ENCODE data around the gene ZNF138.
"Not testable (repeated sequence)": the region's sequence is repeated elsewhere in the genome, so short reads cannot be mapped to it uniquely, and the experiment has no call there.

Gene ZNF138

GRCh38 chr7:64794171-64794844 lies at the start of gene ZNF138:
Gene ZNF138 (plus strand): TSS chr7:64794428. CDS start chr7:64794569, 141 bp downstream.
- peak; percentile 52 for DNase-seq

- DNase-seq: no peak
Measured at GRCh38 chr7:64744680-64745079, 49.5 kb upstream of the ZNF138 start.

GRCh38 chr7:64747802-64748201 lies 46.4 kb upstream of the ZNF138 start:
- DNase-seq: no peak

GRCh38 chr7:64753032-64753431 lies 41.2 kb upstream of the ZNF138 start:
- DNase-seq: no peak

GRCh38 chr7:64755865-64756264 lies 38.4 kb upstream of the ZNF138 start:
- no peak for DNase-seq

GRCh38 chr7:64758151-64758550 lies 36.1 kb upstream of the ZNF138 start:
- no peak for DNase-seq

GRCh38 chr7:64768824-64769223 lies 25.4 kb upstream of the ZNF138 start:
- DNase-seq: no peak

- DNase-seq: no peak
Measured at GRCh38 chr7:64774204-64774842, 19.9 kb upstream of the ZNF138 start.

GRCh38 chr7:64775289-64775688 lies 18.9 kb upstream of the ZNF138 start:
- no peak for DNase-seq

GRCh38 chr7:64784842-64785241 lies 9.4 kb upstream of the ZNF138 start:
- DNase-seq: not testable (repeated sequence)

GRCh38 chr7:64787295-64787694 lies 6.9 kb upstream of the ZNF138 start:
- no peak for DNase-seq

GRCh38 chr7:64789241-64789640 lies 5.0 kb upstream of the ZNF138 start:
- DNase-seq: not testable (repeated sequence)

GRCh38 chr7:64793106-64793755 lies 997 bp upstream of the ZNF138 start:
- DNase-seq: no peak

- DNase-seq: no peak
Measured at GRCh38 chr7:64795176-64795575, 948 bp downstream of the ZNF138 start.

GRCh38 chr7:64799169-64799568 lies 4.9 kb downstream of the ZNF138 start:
- DNase-seq: not testable (repeated sequence)

GRCh38 chr7:64802699-64803098 lies 8.5 kb downstream of the ZNF138 start:
- DNase-seq: no peak

GRCh38 chr7:64807731-64808365 lies 13.6 kb downstream of the ZNF138 start:
- no peak for DNase-seq

GRCh38 chr7:64811767-64812166 lies 17.5 kb downstream of the ZNF138 start:
- DNase-seq: no peak

GRCh38 chr7:64830926-64831325 lies 36.7 kb downstream of the ZNF138 start:
- DNase-seq: no peak

GRCh38 chr7:64832136-64832535 lies 37.9 kb downstream of the ZNF138 start:
- DNase-seq: no peak

GRCh38 chr7:64834989-64835388 lies 40.8 kb downstream of the ZNF138 start:
- DNase-seq: no peak

- DNase-seq: not testable (repeated sequence)
Measured at GRCh38 chr7:64835856-64836255, 41.6 kb downstream of the ZNF138 start.

GRCh38 chr7:64838051-64838450 lies 43.8 kb downstream of the ZNF138 start:
- not testable (repeated sequence) for DNase-seq

- DNase-seq: no peak
Measured at GRCh38 chr7:64838691-64839090, 44.5 kb downstream of the ZNF138 start.
